HEK293 (cell line): Measurements from ENCODE around the gene AFF3.

ENCODE experiments used
- CTCF ChIA-PET: fragments of 350-600 bp; formaldehyde crosslinking; extraction: SDS; loops from one replicate; lab custom pipeline; 2021; ENCODE audit warnings: antibody characterized with exemption; lab: Yijun Ruan, JAX
- POLR2A ChIA-PET: fragments of 300-600 bp; formaldehyde crosslinking; extraction: SDS; loops from one replicate; lab custom pipeline; 2020; ENCODE audit warnings: antibody characterized with exemption, inconsistent platforms; lab: Yijun Ruan, JAX
- H3K27ac ChIP-seq: fragments of 200-500 bp; sonication (Bioruptor generic); 2 replicates; pipeline ENCODE4 v1.5.1; 2014; ENCODE audit warnings: low read depth, low read length, control low read depth, inconsistent platforms; ENCODE audit errors: extremely low read depth
- H3K36me3 ChIP-seq, 2 experiments: fragments of 200-500 bp in 1 of 2; sonication (Bioruptor generic) in 1 of 2; 1 replicate in 1 of 2; 2 replicates in 1 of 2; pipeline ENCODE4 v1.5.1; 2014 to 2017; ENCODE audit warnings: inconsistent platforms in 2 of 2, low read length in 2 of 2; ENCODE audit not compliant: control insufficient read depth in 2 of 2, insufficient read depth in 1 of 2
- H3K4me1 ChIP-seq: fragments of 200-500 bp; sonication (Bioruptor generic); 2 replicates; pipeline ENCODE4 v1.5.1; 2014; ENCODE audit warnings: mild to moderate bottlenecking, low read length, inconsistent platforms; ENCODE audit not compliant: control insufficient read depth, insufficient read depth
- H3K4me3 ChIP-seq: 2 replicates; pipeline ENCODE4 v1.5.1; 2011; ENCODE audit warnings: low read depth, mild to moderate bottlenecking, control low read depth, low read length, moderate library complexity
- H3K9me3 ChIP-seq: fragments of 200-500 bp; sonication (Bioruptor generic); 2 replicates; pipeline ENCODE4 v1.5.1; 2014; ENCODE audit warnings: low read depth, low read length, inconsistent platforms; ENCODE audit not compliant: control insufficient read depth, insufficient read depth
- BCL11A ChIP-seq: fragments of 450-650 bp; formaldehyde crosslinking; IDR thresholded peaks from 2 replicates; pipeline ENCODE4 v1.5.1; 2016; ENCODE audit warnings: low read depth, missing biosample characterization, missing genetic modification characterization
- FEZF1 ChIP-seq: fragments of 450-650 bp; formaldehyde crosslinking; IDR thresholded peaks from 2 replicates; pipeline ENCODE4 v1.5.1; 2016; ENCODE audit warnings: missing biosample characterization, missing genetic modification characterization
- HIC1 ChIP-seq: fragments of 450-650 bp; formaldehyde crosslinking; IDR thresholded peaks from 2 replicates; pipeline ENCODE4 v1.5.1; 2016; ENCODE audit warnings: missing biosample characterization, missing genetic modification characterization
- IKZF3 ChIP-seq: fragments of 450-650 bp; IDR thresholded peaks from 2 replicates; pipeline ENCODE4 v1.5.0; 2018; ENCODE audit warnings: missing biosample characterization, mild to moderate bottlenecking, missing genetic modification characterization, moderate library complexity
- MYNN ChIP-seq: fragments of 450-650 bp; formaldehyde crosslinking; IDR thresholded peaks from 2 replicates; pipeline ENCODE4 v1.5.1; 2016; ENCODE audit warnings: missing biosample characterization, missing genetic modification characterization, borderline replicate concordance
- MZF1 ChIP-seq: fragments of 450-650 bp; formaldehyde crosslinking; IDR thresholded peaks from 2 replicates; pipeline ENCODE4 v1.5.1; 2017; ENCODE audit warnings: missing biosample characterization, missing genetic modification characterization, borderline replicate concordance
- SETDB1 ChIP-seq: IDR thresholded peaks from one replicate; pipeline ENCODE4 v1.6.1; 2017; ENCODE audit warnings: mild to moderate bottlenecking, low read length, moderate library complexity, mixed read lengths; ENCODE audit not compliant: insufficient read length
- ZBTB17 ChIP-seq: fragments of 450-650 bp; formaldehyde crosslinking; IDR thresholded peaks from 2 replicates; pipeline ENCODE4 v1.5.1; 2016; ENCODE audit warnings: missing biosample characterization, missing genetic modification characterization
- ZFP69B ChIP-seq: fragments of 450-650 bp; formaldehyde crosslinking; IDR thresholded peaks from 2 replicates; pipeline ENCODE4 v1.5.1; 2016; ENCODE audit warnings: missing biosample characterization, missing genetic modification characterization
- ZNF112 ChIP-seq: fragments of 450-650 bp; formaldehyde crosslinking; IDR thresholded peaks from 2 replicates; pipeline ENCODE4 v1.5.0; 2017; ENCODE audit warnings: missing biosample characterization, missing genetic modification characterization
- ZNF2 ChIP-seq: fragments of 450-650 bp; formaldehyde crosslinking; IDR thresholded peaks from 2 replicates; pipeline ENCODE4 v1.5.1; 2016; ENCODE audit warnings: missing biosample characterization, missing genetic modification characterization
- ZNF248 ChIP-seq: fragments of 450-650 bp; formaldehyde crosslinking; IDR thresholded peaks from 2 replicates; pipeline ENCODE4 v1.5.1; 2017; ENCODE audit warnings: missing biosample characterization, missing genetic modification characterization
- ZNF26 ChIP-seq: fragments of 450-650 bp; formaldehyde crosslinking; IDR thresholded peaks from 2 replicates; pipeline ENCODE4 v1.5.1; 2016; ENCODE audit warnings: missing biosample characterization, missing genetic modification characterization
- ZNF311 ChIP-seq: fragments of 450-650 bp; formaldehyde crosslinking; IDR thresholded peaks from 2 replicates; pipeline ENCODE4 v1.5.1; 2017; ENCODE audit warnings: missing biosample characterization, missing genetic modification characterization, borderline replicate concordance
- ZNF341 ChIP-seq: fragments of 450-650 bp; formaldehyde crosslinking; IDR thresholded peaks from 2 replicates; pipeline ENCODE4; 2016; ENCODE audit warnings: low read depth, missing biosample characterization, missing genetic modification characterization
- ZNF366 ChIP-seq: fragments of 450-650 bp; formaldehyde crosslinking; conservative IDR thresholded peaks from 2 replicates; pipeline ENCODE4 v1.5.1; 2016; ENCODE audit warnings: missing biosample characterization, missing genetic modification characterization
- ZNF501 ChIP-seq: fragments of 450-650 bp; formaldehyde crosslinking; IDR thresholded peaks from 2 replicates; pipeline ENCODE4 v1.5.1; 2016; ENCODE audit warnings: missing biosample characterization, missing genetic modification characterization
- ZNF621 ChIP-seq: fragments of 450-650 bp; formaldehyde crosslinking; IDR thresholded peaks from 2 replicates; pipeline ENCODE4 v1.5.1; 2017; ENCODE audit warnings: missing biosample characterization, missing genetic modification characterization
- ZNF623 ChIP-seq: fragments of 450-650 bp; formaldehyde crosslinking; IDR thresholded peaks from 2 replicates; pipeline ENCODE4 v1.5.1; 2016; ENCODE audit warnings: missing biosample characterization, missing genetic modification characterization
- ZNF660 ChIP-seq: fragments of 450-650 bp; IDR thresholded peaks from 2 replicates; pipeline ENCODE4 v1.5.1; 2018; ENCODE audit warnings: missing biosample characterization, mild to moderate bottlenecking, missing genetic modification characterization
- ZNF670 ChIP-seq: fragments of 450-650 bp; formaldehyde crosslinking; IDR thresholded peaks from 2 replicates; pipeline ENCODE4 v1.5.1; 2016; ENCODE audit warnings: missing biosample characterization, missing genetic modification characterization, low read depth
- ZNF747 ChIP-seq: fragments of 450-650 bp; formaldehyde crosslinking; IDR thresholded peaks from 2 replicates; pipeline ENCODE4 v1.5.1; 2016; ENCODE audit warnings: missing biosample characterization, missing genetic modification characterization
- ZNF768 ChIP-seq: fragments of 450-650 bp; formaldehyde crosslinking; IDR thresholded peaks from 2 replicates; pipeline ENCODE4 v1.5.1; 2018; ENCODE audit warnings: missing biosample characterization, mild to moderate bottlenecking, missing genetic modification characterization
- ZNF830 ChIP-seq: fragments of 450-650 bp; IDR thresholded peaks from 2 replicates; pipeline ENCODE4 v1.5.0; 2018; ENCODE audit warnings: missing biosample characterization, missing genetic modification characterization, low read depth, mild to moderate bottlenecking, moderate library complexity
- ZSCAN23 ChIP-seq: fragments of 450-650 bp; formaldehyde crosslinking; IDR thresholded peaks from 2 replicates; pipeline ENCODE4 v1.5.1; 2016; ENCODE audit warnings: missing biosample characterization, missing genetic modification characterization
- TF ChIP-seq, protein P1 (sequence below): fragments of 450-650 bp; IDR thresholded peaks from 2 replicates; pipeline ENCODE4 v1.5.1; 2018; ENCODE audit warnings: missing biosample characterization, missing genetic modification characterization
- TF ChIP-seq, protein P2 (sequence below): fragments of 450-650 bp; formaldehyde crosslinking; IDR thresholded peaks from 2 replicates; pipeline ENCODE4 v1.5.1; 2017; ENCODE audit warnings: missing biosample characterization, missing genetic modification characterization

The AFF3 gene

DNA sequence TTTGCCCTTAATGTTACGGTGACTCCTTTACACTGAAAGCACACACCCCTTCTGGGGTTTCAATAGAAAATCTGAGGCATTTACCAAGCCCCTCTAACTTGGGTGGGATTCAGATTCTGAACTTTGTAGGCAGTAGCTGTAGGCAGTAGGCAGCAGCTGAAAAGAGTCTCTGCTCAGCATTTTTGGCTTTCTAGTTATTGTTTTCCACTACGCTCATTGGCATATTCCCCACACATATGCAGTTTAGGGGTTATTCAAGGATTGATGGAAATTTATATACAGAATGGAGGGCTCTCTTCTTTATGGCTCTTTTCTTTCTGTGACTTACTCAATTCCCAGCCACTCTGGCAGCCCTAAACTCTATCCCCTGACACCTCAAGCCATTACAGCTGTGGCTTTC, 419.9 kb downstream of the AFF3 start (continued):
- TF ChIP-seq, protein P1, sequence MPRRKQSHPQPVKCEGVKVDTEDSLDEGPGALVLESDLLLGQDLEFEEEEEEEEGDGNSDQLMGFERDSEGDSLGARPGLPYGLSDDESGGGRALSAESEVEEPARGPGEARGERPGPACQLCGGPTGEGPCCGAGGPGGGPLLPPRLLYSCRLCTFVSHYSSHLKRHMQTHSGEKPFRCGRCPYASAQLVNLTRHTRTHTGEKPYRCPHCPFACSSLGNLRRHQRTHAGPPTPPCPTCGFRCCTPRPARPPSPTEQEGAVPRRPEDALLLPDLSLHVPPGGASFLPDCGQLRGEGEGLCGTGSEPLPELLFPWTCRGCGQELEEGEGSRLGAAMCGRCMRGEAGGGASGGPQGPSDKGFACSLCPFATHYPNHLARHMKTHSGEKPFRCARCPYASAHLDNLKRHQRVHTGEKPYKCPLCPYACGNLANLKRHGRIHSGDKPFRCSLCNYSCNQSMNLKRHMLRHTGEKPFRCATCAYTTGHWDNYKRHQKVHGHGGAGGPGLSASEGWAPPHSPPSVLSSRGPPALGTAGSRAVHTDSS (tag by site-specific recombination) = no peak
- TF ChIP-seq ZFP69B (tag by site-specific recombination) = no peak
- TF ChIP-seq ZBTB17 (tag by site-specific recombination) = no peak
- TF ChIP-seq ZNF501 (tag by site-specific recombination) = no peak
- TF ChIP-seq MZF1 (tag by site-specific recombination) = no peak
- no peak for TF ChIP-seq ZNF660 (tag by site-specific recombination)
- no peak for TF ChIP-seq ZNF248
- TF ChIP-seq BCL11A = no peak
- TF ChIP-seq ZNF830 (tag by site-specific recombination) = no peak
- no peak for TF ChIP-seq ZNF341 (tag by site-specific recombination)
- TF ChIP-seq ZNF670 (tag by site-specific recombination) = no peak

DNA sequence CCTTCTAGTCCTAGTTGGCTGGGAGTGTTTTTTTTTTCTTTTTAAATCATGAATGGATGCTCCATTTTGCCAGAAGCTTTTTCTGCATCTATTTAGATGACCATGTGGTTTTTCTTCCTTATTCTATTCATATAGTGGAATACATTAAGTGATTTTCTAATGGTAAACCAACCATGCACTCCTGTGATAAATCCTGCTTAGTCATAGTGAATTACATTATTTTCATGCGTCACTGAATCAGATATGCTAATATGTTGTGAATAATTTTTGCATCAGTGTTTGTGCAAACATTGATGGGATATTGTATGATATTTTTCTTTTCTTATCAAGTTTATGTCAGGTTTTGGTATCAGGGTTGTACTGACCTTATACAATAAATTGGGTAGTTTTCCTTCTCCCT, 423.3 kb downstream of the AFF3 start:
- H3K4me3 ChIP-seq = no peak overlapping the region
- ChIA-PET POLR2A (no interaction called here), CTCF (interaction anchor here (0.8 kb wide), 1 partner anchor 10 kb away, joined by 7 read pairs; no protein-coding TSS in a partner anchor)
- H3K36me3 ChIP-seq = no peaks in the 10 kb centered on the region
- TF ChIP-seq ZNF623 (tag by site-specific recombination) (no peak), IKZF3 (tag by site-specific recombination) (no peak), ZNF621 (tag by site-specific recombination) (no peak), ZNF366 (tag by site-specific recombination) (no peak), ZSCAN23 (no peak), SETDB1 (no peak), ZNF26 (no peak), MYNN (tag by site-specific recombination) (no peak), ZNF2 (no peak), HIC1 (tag by site-specific recombination) (no peak), ZNF112 (tag by site-specific recombination) (no peak), ZNF747 (tag by site-specific recombination) (no peak), ZNF311 (no peak), FEZF1 (tag by site-specific recombination) (no peak), ZNF768 (no peak)
- TF ChIP-seq, protein P2, sequence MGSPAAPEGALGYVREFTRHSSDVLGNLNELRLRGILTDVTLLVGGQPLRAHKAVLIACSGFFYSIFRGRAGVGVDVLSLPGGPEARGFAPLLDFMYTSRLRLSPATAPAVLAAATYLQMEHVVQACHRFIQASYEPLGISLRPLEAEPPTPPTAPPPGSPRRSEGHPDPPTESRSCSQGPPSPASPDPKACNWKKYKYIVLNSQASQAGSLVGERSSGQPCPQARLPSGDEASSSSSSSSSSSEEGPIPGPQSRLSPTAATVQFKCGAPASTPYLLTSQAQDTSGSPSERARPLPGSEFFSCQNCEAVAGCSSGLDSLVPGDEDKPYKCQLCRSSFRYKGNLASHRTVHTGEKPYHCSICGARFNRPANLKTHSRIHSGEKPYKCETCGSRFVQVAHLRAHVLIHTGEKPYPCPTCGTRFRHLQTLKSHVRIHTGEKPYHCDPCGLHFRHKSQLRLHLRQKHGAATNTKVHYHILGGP (tag by site-specific recombination) = no peak
- H3K4me1 ChIP-seq = no peaks in the 10 kb centered on the region
- H3K9me3 ChIP-seq = no peaks in the 10 kb centered on the region
- no peak overlapping the region for H3K27ac ChIP-seq
